ENCODE data around the gene CATSPERD. TPM values are rescaled to one million over a fixed set of nuclear protein-coding genes. Genes with fewer than 3 reads are reported as not detected.
A peak's percentile ranks its signal among the peaks of the same experiment; 100 is the strongest.

CATSPERD gene
- total RNA-seq, 2 donors from 2014 or later, result not detected

- peaks cover 0 to 29% of the 10 kb centered on the region in 2 donors for H3K36me3 ChIP-seq (replicated peaks in 1 of 2; ENCODE audit: insufficient read depth in 1 of 2, low read depth in 2 of 2)
- WGBS, 2 donors, result 92 to 95% methylated on average over 8 to 9 of the region's 9 CpGs
- intact Hi-C loops (cut with DNase I), result no loop called here
- no peak overlapping the region for H3K4me3 ChIP-seq
- H3K27ac ChIP-seq, result no peak overlapping the region
- H3K4me1 ChIP-seq, result peaks cover 16% of the 10 kb centered on the region
- no peaks in the 10 kb centered on the region for H3K27me3 ChIP-seq
- ATAC-seq (no peak), DNase-seq (no peak)
- no peaks in the 10 kb centered on the region for H3K9me3 ChIP-seq
- no peak for TF ChIP-seq CTCF (IDR thresholded peaks at IDR 0.05)
- no peak for TF ChIP-seq POLR2A (IDR thresholded peaks at IDR 0.05)
Observed at GRCh38 chr19:5713228-5713627, 7.2 kb upstream of the CATSPERD start.

GRCh38 chr19:5714816-5715215 is 5.6 kb upstream of the CATSPERD start:
- DNase-seq (no peak), ATAC-seq (no peak)
- WGBS, 2 donors, result 93 to 94% methylated on average over 10 of the region's 10 CpGs
- TF ChIP-seq POLR2A (IDR thresholded peaks at IDR 0.05), result no peak
- no peak for TF ChIP-seq CTCF (IDR thresholded peaks at IDR 0.05)
- Histone ChIP-seq H3K27ac (no peak overlapping the region), H3K4me3 (no peak overlapping the region), H3K36me3 (replicated peaks in 1 of 2; ENCODE audit: insufficient read depth in 1 of 2, low read depth in 2 of 2) (peaks cover 0 to 29% of the 10 kb centered on the region in 2 donors), H3K27me3 (no peaks in the 10 kb centered on the region), H3K9me3 (no peaks in the 10 kb centered on the region), H3K4me1 (peaks cover 26% of the 10 kb centered on the region)
- intact Hi-C loops (cut with DNase I), result no loop called here

DNA sequence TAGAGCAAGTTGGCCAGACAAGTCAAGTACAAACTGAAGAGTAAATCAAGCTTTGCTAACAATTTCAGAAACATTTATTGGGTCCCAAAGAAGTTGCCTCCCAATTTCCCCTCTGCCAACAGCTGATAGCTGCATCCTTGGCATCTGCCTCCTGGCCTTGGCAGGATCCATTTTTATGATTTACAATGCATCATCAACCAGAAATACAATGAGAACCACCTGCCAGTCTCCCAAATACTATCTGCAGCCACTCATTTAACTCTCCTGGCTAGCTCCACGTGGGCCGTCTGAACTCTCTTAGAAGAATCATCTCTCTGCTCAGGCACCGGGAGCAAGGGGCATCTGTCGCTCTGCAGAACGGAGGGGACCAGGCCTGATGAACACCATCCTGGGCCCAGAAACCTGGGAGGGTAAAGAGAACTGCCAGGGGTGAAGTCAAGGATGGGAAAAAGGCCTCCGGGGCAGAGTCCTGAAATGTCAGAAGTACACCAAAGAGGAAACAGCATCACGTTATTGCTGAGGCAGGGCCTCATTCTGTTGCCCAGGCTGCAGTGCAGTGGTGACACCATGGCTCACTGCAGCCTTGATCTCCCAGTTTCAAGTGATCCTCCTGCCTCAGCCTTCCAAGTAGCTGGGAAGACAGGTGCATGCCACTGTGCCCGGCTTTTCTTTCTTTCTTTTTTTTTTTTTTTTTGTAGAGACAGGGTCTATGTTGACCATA is 3.1 kb upstream of the CATSPERD start:
- peaks cover 31% of the 10 kb centered on the region for H3K4me1 ChIP-seq
- H3K4me3 ChIP-seq, result no peak overlapping the region
- TF ChIP-seq POLR2A (IDR thresholded peaks at IDR 0.05) (no peak), CTCF (IDR thresholded peaks at IDR 0.05) (no peak)
- intact Hi-C loops (cut with DNase I), result no loop called here
- no peak for ATAC-seq
- H3K27me3 ChIP-seq, result no peaks in the 10 kb centered on the region
- H3K36me3 ChIP-seq (replicated peaks in 1 of 2; ENCODE audit: insufficient read depth in 1 of 2, low read depth in 2 of 2), result peaks cover 0 to 14% of the 10 kb centered on the region in 2 donors
- 74 to 79% methylated on average over 7 to 8 of the region's 8 CpGs for WGBS, 2 donors
- no peak for DNase-seq
- H3K9me3 ChIP-seq, result no peaks in the 10 kb centered on the region
- no peak overlapping the region for H3K27ac ChIP-seq

DNA sequence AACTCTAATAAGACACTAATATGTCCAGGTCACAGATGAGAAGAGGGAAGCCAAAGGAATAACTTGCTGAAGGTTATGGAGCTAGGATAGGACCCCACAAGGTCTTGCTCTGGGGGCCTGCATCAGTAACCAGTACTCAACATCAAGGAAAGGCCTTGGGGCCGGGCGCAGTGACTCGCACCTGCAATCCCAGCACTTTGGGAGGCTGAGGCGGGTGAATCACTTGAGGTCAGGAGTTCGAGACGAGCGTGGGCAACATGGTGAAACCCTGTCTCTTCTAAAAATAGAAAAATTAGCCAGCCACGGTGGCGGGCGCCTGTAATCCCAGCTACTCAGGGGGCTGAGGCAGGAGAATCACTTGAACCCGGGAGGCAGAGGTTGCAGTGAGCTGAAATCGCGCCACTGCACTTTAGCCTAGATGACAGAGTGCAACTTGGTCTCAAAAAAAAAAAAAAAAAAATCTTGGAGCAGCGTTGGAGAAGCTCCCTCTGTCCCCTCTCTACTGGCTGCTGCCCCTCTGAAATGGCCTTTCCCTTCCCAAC is 2.3 kb upstream of the CATSPERD start:
- no peak for ATAC-seq
- no peaks in the 10 kb centered on the region for H3K9me3 ChIP-seq
- intact Hi-C loops (cut with DNase I), result no loop called here
- H3K4me3 ChIP-seq, result no peak overlapping the region
- peak overlapping the region in 1 of 4 donors; percentile 93 for H3K27ac ChIP-seq
- no peaks in the 10 kb centered on the region for H3K27me3 ChIP-seq
- WGBS, 2 donors, result 65 to 74% methylated on average over 14 of the region's 14 CpGs
- peaks cover 0 to 7% of the 10 kb centered on the region in 2 donors for H3K36me3 ChIP-seq (replicated peaks in 1 of 2; ENCODE audit: insufficient read depth in 1 of 2, low read depth in 2 of 2)
- H3K4me1 ChIP-seq, result peaks cover 31% of the 10 kb centered on the region
- no peak for DNase-seq
- TF ChIP-seq POLR2A (IDR thresholded peaks at IDR 0.05) (no peak), CTCF (IDR thresholded peaks at IDR 0.05) (no peak)

All from body of pancreas (tissue), 4 donors.